HG02973 (cell line): ENCODE measurements around the gene BMF.

Experiments used
- ATAC-seq: cut with Tn5 transposase; IDR thresholded peaks from one replicate; pipeline ENCODE4 v1.9.1; 2021; ENCODE audit warnings: moderate library complexity; ENCODE audit not compliant: unreplicated experiment

The BMF gene

DNA sequence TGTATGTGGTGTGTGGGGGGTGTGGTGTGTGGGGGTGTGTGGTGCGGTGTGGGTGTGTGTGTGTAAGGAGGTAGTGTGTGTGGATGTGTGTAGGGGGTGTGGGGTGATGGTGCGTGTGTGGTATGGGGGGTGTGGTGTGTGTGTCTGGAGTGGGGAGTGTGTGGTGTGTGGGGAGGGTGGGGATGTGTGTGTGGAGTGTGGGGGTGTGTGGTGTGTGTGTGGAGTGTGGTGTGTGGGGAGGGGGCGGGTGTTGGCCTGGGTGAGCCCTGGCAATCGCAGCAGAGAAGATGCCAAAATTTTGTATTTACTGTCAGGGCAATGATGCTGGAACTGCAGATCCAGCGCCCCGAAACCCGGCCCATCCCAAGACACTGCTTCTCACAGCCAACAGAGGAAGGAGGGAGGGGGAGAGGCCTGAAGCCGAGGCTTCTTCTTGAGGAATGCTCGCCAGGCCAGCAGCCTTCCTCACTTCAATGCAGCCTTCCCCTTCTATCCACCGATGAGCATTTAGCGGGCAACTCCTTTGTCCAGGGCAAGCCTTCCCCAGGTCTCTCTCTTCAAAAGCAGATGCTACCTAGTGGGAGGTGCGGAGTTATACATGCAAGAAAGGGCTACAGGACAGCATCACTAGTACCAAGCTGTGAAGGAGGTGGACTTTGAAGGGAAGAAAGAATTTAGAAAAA lies 57.8 kb downstream of the BMF start:
- no peak for ATAC-seq

DNA sequence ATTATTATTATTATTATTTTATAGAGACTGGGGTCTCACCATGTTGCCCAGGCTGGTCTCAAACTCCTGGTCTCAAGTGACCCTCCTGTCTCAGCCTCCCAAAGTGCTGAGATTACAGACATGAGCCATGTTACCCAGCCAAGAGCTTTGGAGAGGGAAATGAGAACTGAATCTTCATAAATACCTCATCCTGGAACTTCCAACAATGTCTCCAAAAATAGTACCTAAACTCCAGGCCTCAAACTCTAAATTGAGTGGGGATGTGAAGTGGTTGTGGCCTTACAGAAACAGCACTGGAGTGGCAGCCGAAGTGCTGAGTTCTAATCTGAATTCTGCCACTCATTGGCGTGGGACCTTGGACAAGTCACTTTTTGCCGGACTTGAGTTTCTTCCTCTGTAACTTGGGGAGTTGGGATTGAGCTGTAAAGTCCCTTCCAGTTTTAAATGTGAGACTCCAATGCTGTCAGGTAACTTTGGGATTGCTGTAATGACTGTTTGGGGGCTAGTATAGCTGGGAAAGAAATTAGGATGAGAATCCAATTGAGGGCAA lies 59.7 kb downstream of the BMF start:
- no peak for ATAC-seq

DNA sequence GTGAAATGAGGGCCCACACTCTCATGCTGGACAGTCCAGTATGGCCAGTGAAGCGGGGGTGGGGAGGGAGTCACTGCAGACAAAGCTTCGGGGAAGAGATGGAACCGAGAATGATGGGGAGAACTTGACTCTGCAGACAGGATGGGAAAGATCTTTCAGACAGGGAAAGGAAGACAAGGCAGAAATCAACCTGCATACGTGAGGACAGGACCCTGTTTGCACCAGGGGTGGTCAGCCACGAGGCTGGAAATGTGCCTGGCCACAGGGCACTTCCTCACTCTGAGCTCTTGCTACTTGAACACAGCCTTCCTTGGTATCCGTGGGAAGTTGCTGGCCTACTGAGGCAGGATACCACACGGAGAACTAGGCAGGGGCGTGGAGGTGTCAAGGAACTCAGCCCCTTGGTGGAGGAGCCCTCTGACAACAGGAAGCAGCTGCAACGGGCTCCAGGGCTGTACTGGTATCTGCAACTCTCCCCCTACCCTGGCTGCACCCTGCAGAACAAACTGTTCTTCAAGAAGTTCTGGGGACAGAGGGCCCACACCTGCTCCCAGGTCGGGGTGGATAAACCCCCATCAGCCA lies 60.4 kb downstream of the BMF start:
- no peak for ATAC-seq

DNA sequence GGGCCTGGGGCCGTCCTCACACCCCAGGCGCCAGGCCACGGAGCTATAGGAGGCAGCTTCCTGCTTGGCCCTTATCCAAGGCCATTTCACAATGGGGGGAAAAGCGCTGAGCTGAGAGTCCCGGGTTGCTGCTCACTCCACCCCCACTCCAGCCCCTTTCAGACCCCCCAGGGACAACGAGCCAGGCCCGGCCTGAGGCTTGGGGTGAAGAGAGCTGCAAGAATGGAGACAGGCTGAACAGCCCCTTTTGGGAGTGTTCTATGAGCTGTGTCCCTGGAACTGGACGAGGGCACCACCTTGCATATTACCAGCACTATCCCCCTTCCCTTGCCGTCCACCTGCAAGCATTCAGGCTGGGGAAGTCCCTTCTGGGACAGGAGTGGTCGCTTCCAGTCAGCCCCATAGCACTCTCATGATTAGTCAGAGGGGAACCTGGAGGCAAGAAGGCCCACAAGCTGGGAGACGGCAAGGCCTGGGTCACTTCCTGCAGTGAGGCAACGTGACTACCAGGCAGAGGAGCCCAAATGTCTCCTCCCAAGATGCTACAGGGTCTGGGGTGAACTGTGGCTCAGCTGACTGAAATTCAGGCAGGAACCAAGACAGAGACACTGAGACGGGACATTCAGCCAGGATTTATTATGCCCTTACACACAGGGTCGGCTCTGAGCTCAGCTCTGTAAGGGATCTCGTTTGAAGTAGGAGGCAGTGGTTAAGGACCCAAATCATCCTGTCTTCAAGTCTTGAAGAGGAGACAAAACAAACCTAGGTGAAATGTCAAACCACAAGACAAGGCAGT lies 61.1 kb downstream of the BMF start:
- peak; percentile 42 for ATAC-seq

DNA sequence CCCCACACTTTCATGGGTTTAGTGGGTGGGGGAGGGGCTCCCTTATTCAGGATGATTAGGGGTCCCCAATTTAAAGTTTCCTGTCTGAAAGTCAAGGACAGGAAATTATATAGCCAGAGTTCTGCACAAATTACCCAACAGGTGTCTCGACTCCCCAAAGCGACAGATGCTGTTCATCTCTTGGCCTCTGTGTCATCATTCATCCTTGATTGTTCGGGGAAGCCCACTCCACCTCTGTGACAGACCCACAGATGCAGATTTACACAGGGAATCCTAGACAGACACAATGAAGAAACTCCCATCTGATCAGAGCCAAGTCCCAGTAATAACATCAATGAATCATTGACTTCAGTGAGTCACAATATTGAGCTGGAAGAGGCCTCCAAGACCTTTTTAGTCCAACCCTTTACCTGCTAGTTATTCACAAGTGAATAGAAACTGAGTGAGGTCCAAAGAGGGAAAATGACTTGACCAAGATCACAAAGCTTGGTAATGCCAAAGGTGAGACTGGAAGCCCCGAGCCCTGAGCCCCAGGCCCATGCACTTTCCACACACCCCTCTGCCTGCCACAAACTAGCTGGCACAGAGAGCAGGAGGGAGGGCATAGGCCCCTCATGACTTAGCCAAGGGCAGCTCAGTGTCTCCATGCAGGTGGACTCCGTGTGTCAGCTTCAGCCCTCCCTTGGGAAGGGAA lies 61.8 kb downstream of the BMF start:
- no peak for ATAC-seq

DNA sequence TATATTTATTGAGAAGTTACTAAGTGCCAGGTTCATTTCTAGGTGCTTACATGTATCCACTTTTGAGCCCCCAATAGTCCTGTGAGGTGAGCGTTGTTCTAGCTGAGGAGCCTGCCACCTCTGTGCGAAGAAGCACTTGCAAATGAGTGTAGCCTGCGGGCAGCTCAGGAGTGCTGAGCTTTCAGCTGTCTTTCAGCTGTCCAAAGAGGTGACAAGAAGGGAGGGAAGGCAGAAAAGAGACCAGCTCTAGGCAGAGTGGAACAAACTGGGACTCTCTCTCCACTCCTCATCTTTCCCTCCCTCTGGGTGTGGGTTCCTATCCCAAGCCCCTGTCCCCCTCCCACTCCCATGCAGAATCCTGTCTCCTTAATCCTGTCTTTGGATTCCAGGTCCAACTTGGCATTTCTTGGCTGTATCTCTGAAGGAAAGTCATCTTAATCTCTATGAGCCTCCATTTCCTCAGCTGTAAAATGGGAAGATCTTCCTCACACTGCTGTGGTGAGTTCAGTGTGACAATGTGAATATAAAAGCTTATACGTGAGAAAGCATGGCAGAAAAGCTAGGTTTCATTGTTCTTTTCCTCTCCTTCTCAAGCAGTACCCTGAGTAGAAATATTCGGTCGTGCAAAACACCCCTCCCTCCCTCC lies 63.0 kb downstream of the BMF start:
- peak; percentile 25 for ATAC-seq

DNA sequence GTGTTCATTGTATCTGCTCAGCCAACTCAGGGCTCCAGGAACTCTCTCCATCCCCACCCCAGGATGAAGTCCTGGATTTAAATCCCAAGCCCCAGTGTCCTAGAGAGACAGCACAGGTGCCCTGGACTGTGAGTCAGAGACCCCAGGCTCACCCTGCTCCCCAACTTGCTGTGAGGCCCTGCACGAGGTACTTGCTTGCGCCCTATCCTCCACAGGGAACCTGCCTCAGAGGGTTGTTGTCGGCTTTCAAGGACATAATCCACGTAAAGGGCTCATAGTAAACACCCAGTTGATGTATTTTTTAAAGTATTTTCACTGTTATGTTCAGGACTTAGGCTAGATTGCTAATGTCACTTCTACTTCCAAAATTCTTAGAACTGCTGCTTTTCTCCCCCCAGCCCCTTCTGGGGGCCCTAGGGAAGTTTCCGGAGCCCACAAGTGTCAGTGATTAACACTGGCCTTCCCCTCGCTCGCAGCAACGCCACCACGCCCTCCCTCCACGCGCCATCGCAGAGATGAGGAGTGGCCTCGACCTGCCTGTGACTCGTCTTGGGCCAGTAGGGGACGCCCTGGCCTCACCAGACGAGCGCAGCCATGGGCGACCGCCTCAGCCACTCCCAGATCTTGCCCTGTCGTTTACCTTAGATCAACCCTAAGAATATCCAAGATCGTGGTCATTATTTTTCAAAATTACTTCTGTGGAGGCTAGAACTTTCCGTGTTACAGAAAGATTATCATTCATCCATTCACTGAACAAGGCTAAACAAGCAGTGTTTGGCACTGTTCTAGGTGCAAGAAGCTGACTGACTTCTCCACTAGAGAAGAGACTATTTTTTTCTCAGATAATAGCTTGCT lies 63.7 kb downstream of the BMF start:
- peak; percentile 73 for ATAC-seq

DNA sequence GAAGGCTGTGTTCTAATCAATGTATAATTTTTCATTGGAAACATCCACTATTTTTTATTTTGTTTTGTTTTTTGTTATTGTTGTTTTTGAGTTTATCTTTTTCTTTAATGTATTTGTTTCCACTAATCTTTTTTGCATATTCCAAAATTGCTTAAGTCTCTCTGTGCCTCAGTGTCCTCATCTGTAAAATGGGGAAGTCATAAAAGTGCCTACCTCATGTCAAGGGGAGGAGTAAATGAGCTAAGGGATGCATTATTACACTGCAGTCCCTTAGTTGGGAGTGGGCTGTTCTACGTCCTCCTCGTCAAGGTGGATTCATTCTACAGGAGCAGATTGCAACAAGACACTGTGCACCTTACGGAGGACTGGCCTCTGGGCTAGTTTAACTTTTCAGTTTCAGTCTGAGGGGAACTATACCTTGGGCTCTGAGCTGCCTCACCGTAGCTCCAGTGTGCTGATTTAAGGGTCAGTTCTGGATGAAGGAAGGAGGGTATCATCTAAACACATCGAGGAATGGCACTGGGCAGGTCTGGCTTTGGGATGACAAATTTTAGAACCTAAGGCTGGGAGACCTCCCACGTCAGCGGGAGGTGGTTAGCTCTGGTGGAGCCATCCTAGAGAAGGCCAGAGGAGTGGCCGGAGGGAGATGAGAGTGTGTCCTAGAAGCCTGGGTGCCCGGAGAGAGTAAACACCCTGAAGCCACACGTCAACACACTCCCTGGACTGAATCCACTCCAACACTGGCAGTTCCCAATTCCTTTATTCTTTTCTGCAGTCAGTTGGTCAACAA lies 64.6 kb downstream of the BMF start:
- ATAC-seq, result no peak

DNA sequence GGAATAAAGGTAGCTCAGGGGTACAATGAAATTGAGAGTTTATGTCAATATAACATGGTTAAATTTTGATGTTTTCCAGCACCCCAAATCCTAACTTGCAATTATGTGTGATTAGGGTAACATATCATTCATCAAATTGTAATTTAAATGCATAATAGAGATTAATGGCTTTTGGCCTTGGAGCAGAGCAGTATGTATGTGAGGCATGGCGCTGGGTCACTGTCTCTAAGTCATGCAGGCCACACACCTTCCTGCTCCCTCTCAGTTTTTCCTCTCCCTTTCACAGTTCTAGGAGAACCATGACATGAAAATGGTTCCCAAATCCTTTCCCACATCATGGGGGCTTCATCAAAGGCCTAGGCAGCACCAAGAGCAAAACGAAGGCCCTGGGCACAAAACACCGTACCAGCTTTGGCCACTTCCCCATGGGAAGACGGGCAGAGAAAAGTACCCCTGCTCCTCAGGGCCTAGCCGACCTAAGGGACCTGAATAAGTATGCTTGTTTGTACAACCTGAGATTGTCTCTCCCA lies 65.8 kb downstream of the BMF start:
- ATAC-seq, result no peak

DNA sequence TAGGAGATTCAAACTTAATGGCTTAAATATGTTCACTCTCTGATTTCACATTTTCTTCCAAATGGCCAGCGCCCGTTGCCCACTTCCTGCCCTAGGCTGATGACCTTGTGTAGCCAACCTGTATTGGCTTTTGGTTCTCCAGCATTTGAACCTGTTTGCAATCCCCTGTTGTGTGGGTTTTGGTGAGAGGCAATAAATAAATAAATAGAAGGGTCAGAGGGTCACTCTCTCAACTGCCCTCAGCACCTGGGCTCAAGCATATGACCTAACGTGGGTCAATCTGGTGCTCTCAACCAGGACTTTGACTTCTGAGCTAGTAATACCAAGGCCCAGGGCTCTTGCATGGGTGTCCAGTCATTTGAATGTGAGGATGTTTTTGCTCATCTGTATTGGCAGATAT lies 67.9 kb downstream of the BMF start:
- no peak for ATAC-seq

DNA sequence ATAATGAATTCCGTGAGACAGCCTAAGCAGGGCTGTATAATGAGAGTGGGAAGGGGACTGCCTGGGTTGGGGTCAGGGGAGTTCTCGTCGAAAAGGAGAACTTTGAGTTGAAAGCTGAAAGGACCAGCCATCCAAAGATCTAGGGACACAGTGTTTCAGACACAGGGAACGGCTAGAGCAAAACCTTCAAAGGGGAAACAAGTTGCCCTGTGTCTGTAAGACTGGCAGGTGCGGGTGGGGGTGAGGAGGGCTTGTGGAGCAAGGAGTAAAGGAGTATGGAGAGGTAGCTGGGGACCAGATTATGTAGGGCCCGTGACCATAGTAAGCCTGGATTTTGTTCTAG lies 68.4 kb downstream of the BMF start:
- no peak for ATAC-seq

DNA sequence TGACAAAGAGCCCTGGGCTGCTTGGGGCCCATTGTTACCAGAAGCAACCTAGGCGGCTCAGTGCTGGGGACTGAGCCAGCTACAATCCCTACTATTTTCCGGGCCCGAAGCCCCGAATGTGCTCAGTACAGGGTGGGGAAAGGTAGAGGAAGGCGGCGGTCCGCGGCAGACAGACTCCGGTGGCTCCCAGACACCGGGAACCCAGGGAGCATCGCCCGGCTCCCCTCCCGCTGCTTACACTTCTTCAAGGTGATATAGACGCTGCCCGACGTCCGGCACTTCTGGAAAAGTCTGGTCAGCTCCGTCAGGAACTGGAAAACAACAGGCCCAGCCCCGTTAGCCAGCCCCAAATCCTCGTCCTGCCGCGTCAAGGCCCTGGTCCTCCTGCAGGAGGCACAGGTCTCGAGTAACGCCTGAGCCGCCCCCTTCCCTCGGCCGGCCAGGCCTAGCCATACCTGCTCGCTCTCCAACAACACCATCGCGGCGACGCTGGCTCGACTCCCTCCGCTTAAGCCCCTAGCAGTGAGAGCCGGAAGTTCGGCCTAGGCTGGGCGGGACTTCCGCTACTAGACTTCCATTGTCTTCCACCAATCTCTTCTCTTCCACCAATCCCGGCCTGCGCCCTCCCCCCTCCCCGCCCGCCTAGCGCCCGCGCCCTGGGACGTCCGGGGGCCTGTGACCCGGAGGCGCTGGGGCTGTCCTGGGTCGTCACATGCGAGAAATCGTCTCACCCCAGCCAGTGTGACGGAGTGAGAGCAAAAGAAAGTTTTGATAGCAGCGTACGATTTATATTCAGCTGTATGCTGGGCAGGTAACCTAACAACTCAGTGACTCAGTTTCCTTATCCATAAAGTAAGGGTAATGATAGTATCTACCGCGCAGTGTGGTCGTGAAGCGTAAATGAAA lies 69.8 kb downstream of the BMF start, which contains the start of gene SRP14:
TSS of gene SRP14 (minus strand) at position 544 of the 906 bp plus-strand sequence. CDS start at position 479, 65 bp downstream.
- ATAC-seq, result peak; percentile 83

DNA sequence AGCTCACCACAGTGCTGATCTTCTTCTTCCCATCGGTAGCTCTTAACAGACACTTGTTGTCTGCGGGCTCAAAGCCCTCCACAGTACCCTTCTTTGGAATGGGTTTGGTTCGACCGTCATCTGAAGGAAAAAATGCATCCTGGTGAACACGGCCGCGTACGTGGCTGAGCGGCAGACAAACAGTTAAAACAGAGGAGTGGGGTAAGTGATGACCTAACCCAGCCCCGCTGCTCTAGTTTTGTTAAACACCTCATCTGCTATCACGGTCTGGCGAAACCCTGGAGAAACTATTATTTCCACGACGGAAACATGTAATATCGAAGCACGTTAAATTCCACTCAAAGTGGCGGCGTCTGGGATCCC lies 70.4 kb downstream of the BMF start:
- ATAC-seq, result no peak
